Ishikawa (cell line): ENCODE data around the gene TTC38.

Experiments
- CREB1 ChIP-seq: IDR thresholded peaks from 2 replicates; pipeline ENCODE4 v1.6.1; 2012; ENCODE audit warnings: low read depth
- TAF1 ChIP-seq: IDR thresholded peaks from 2 replicates; pipeline ENCODE4 v1.6.1; 2012; ENCODE audit warnings: low read depth, mild to moderate bottlenecking
- USF1 ChIP-seq: IDR thresholded peaks from 2 replicates; pipeline ENCODE4 v1.6.1; 2012

GRCh38 chr22:46230262-46230901 is 37.4 kb upstream of the TTC38 start:
- TF ChIP-seq TAF1 (no peak), CREB1 (no peak), USF1 (no peak)
